Activated T-cell treated with anti-CD3 and anti-CD28 coated beads, Interleukin-2, amount 50 U/mL, for 24 hours (primary cell): ENCODE measurements around the gene LETMD1.

ENCODE experiments used
- DNase-seq: peaks from one replicate; pipeline ENCODE4 v3.0.0-alpha.2; 2020
- H3K27ac Mint-ChIP-seq: 2 replicates; pipeline ENCODE4 v1.8.0; 2020; ENCODE audit warnings: mild to moderate bottlenecking, mixed read lengths
- H3K27me3 Mint-ChIP-seq: 2 replicates; pipeline ENCODE4 v1.8.0; 2020; ENCODE audit warnings: mixed read lengths
- H3K36me3 Mint-ChIP-seq: 2 replicates; pipeline ENCODE4 v1.8.0; 2020; ENCODE audit warnings: low read depth, mixed read lengths
- H3K4me1 Mint-ChIP-seq: 2 replicates; pipeline ENCODE4 v1.8.0; 2020; ENCODE audit warnings: low read depth, mixed read lengths
- H3K4me3 Mint-ChIP-seq: 2 replicates; pipeline ENCODE4 v1.8.0; 2020; ENCODE audit warnings: mild to moderate bottlenecking, moderate library complexity, mixed read lengths
- H3K9me3 Mint-ChIP-seq: 2 replicates; pipeline ENCODE4 v1.8.0; 2020; ENCODE audit warnings: mixed read lengths

Gene LETMD1

GRCh38 chr12:51048661-51049251 lies 629 bp downstream of the LETMD1 start:
- DNase-seq = no peak
- H3K36me3 Mint-ChIP-seq = peaks cover 53% of the 10 kb centered on the region
- H3K4me1 Mint-ChIP-seq = peaks cover 37% of the 10 kb centered on the region
- peak overlapping the region; percentile 96 for H3K27ac Mint-ChIP-seq
- no peaks in the 10 kb centered on the region for H3K27me3 Mint-ChIP-seq
- peak overlapping the region; percentile 99 for H3K4me3 Mint-ChIP-seq
- H3K9me3 Mint-ChIP-seq = no peaks in the 10 kb centered on the region

- no peak for DNase-seq
- Mint-ChIP-seq H3K9me3 (no peaks in the 10 kb centered on the region), H3K36me3 (peaks cover 60% of the 10 kb centered on the region), H3K27ac (peak overlapping the region; percentile 96), H3K27me3 (no peaks in the 10 kb centered on the region), H3K4me1 (peaks cover 37% of the 10 kb centered on the region), H3K4me3 (peak overlapping the region; percentile 99)
These were observed 1.4 kb downstream of the LETMD1 start for GRCh38 chr12:51049525-51049924.

DNA sequence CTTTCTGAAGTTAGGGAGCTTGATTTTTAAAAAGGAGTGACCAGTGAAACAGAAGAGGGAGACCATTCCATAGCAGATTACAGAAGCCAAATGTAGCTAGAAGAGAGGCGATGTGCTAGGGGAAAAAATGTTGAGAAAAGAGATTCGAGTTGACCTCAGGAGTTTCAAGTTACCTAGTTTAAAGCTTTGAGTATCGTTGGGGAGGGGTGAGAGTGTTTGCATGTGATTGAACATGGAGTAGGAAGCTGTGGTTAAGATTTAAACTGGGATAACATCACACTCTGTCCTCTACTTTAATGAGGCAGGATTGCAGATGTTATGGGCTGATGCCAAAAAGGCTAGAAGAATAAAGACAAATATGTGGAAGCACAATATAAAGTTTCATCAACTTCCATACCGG lies 3.7 kb downstream of the LETMD1 start:
- Mint-ChIP-seq H3K36me3 (peaks cover 80% of the 10 kb centered on the region), H3K27ac (peak overlapping the region; percentile 75), H3K4me3 (no peak overlapping the region), H3K4me1 (peaks cover 34% of the 10 kb centered on the region), H3K27me3 (no peaks in the 10 kb centered on the region), H3K9me3 (no peaks in the 10 kb centered on the region)
- no peak for DNase-seq

GRCh38 chr12:51055060-51055459 lies 6.9 kb downstream of the LETMD1 start:
- no peak overlapping the region for H3K4me3 Mint-ChIP-seq
- H3K36me3 Mint-ChIP-seq = peaks cover 90% of the 10 kb centered on the region
- H3K4me1 Mint-ChIP-seq = peaks cover 13% of the 10 kb centered on the region
- DNase-seq = no peak
- no peaks in the 10 kb centered on the region for H3K27me3 Mint-ChIP-seq
- H3K9me3 Mint-ChIP-seq = no peaks in the 10 kb centered on the region
- peak overlapping the region; percentile 49 for H3K27ac Mint-ChIP-seq

GRCh38 chr12:51056242-51056641 lies 8.1 kb downstream of the LETMD1 start:
- peaks cover 11% of the 10 kb centered on the region for H3K4me1 Mint-ChIP-seq
- peaks cover 92% of the 10 kb centered on the region for H3K36me3 Mint-ChIP-seq
- H3K27me3 Mint-ChIP-seq = no peaks in the 10 kb centered on the region
- DNase-seq = no peak
- no peak overlapping the region for H3K4me3 Mint-ChIP-seq
- H3K9me3 Mint-ChIP-seq = no peaks in the 10 kb centered on the region
- peak overlapping the region; percentile 84 for H3K27ac Mint-ChIP-seq

GRCh38 chr12:51059086-51059485 lies 11.0 kb downstream of the LETMD1 start:
- H3K36me3 Mint-ChIP-seq = peaks cover 93% of the 10 kb centered on the region
- H3K4me1 Mint-ChIP-seq = no peaks in the 10 kb centered on the region
- no peaks in the 10 kb centered on the region for H3K9me3 Mint-ChIP-seq
- peak overlapping the region; percentile 83 for H3K27ac Mint-ChIP-seq
- no peaks in the 10 kb centered on the region for H3K27me3 Mint-ChIP-seq
- no peak for DNase-seq
- H3K4me3 Mint-ChIP-seq = no peak overlapping the region

- Mint-ChIP-seq H3K27ac (peak overlapping the region; percentile 75), H3K9me3 (no peaks in the 10 kb centered on the region), H3K4me1 (peaks cover 1% of the 10 kb centered on the region), H3K36me3 (peaks cover 94% of the 10 kb centered on the region), H3K27me3 (no peaks in the 10 kb centered on the region), H3K4me3 (no peak overlapping the region)
- no peak for DNase-seq
These were observed 14.7 kb downstream of the LETMD1 start for GRCh38 chr12:51062631-51063397.

DNA sequence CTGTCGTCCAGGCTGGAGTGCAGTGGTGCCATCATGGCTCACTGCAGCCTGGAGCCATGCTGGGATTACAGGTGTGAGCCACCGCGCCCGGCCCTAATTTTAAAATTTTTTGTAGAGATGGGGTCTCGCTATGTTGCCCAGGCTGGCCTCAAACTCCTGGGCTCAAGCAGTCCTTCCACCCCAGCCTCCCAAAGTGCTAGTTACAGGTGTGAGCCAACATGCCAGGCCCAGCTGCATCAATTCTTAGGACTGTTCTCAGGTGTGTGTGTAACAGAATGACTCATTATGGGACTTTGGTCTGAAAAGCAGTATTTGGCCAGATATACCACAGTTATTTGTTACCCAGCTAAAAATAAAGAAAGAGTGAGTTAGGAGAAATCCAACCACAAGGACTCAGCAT lies 17.4 kb downstream of the LETMD1 start:
- Mint-ChIP-seq H3K36me3 (peaks cover 86% of the 10 kb centered on the region), H3K27me3 (no peaks in the 10 kb centered on the region), H3K27ac (peak overlapping the region; percentile 55)

GRCh38 chr12:51067229-51067628 lies 19.1 kb downstream of the LETMD1 start:
- Mint-ChIP-seq H3K27me3 (no peaks in the 10 kb centered on the region), H3K4me3 (no peak overlapping the region), H3K9me3 (no peaks in the 10 kb centered on the region), H3K27ac (peak overlapping the region; percentile 35), H3K4me1 (peaks cover 2% of the 10 kb centered on the region), H3K36me3 (peaks cover 86% of the 10 kb centered on the region)
- no peak for DNase-seq

More for the DNA sequence above, 17.4 kb downstream of the LETMD1 start:
- no peak for DNase-seq
- no peaks in the 10 kb centered on the region for H3K9me3 Mint-ChIP-seq
- no peak overlapping the region for H3K4me3 Mint-ChIP-seq
- H3K4me1 Mint-ChIP-seq = peaks cover 2% of the 10 kb centered on the region

GRCh38 chr12:51067771-51068170 lies 19.6 kb downstream of the LETMD1 start:
- Mint-ChIP-seq H3K4me1 (peaks cover 2% of the 10 kb centered on the region), H3K9me3 (no peaks in the 10 kb centered on the region), H3K36me3 (peaks cover 85% of the 10 kb centered on the region), H3K27ac (peak overlapping the region; percentile 68), H3K4me3 (no peak overlapping the region), H3K27me3 (no peaks in the 10 kb centered on the region)
- DNase-seq = no peak

DNA sequence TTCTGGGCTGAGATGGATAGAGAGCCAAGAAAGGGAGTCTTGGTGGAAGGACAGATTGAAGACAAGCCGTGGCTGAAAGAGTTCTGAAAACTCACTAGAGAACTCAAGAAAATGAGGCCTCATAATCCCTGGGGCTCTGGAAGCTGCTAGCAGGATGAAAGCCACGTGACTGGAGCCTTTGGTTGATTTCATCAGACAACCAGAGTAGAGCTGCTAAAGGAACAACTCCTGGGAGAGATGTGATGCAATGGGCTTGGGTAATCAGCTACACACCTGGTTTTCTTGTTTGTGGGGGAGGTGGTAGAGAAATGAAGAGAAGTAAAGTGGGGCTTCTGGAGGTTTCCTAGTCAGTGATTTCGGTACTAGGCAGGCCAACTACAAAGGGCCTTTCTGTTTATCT lies 21.9 kb downstream of the LETMD1 start:
- Mint-ChIP-seq H3K27ac (peak overlapping the region; percentile 17), H3K27me3 (no peaks in the 10 kb centered on the region), H3K4me1 (peaks cover 2% of the 10 kb centered on the region), H3K36me3 (peaks cover 80% of the 10 kb centered on the region), H3K4me3 (no peak overlapping the region), H3K9me3 (no peaks in the 10 kb centered on the region)
- no peak for DNase-seq

- no peaks in the 10 kb centered on the region for H3K9me3 Mint-ChIP-seq
- peaks cover 75% of the 10 kb centered on the region for H3K36me3 Mint-ChIP-seq
- DNase-seq = no peak
- H3K27me3 Mint-ChIP-seq = no peaks in the 10 kb centered on the region
- H3K27ac Mint-ChIP-seq = no peak overlapping the region
- H3K4me3 Mint-ChIP-seq = no peak overlapping the region
- H3K4me1 Mint-ChIP-seq = peaks cover 14% of the 10 kb centered on the region
These were observed 23.5 kb downstream of the LETMD1 start for GRCh38 chr12:51071663-51072062.

- H3K27me3 Mint-ChIP-seq = no peaks in the 10 kb centered on the region
- H3K36me3 Mint-ChIP-seq = peaks cover 55% of the 10 kb centered on the region
- H3K4me1 Mint-ChIP-seq = peaks cover 29% of the 10 kb centered on the region
- DNase-seq = no peak
- no peaks in the 10 kb centered on the region for H3K9me3 Mint-ChIP-seq
- H3K27ac Mint-ChIP-seq = peak overlapping the region; percentile 79
- H3K4me3 Mint-ChIP-seq = no peak overlapping the region
These were observed 27.3 kb downstream of the LETMD1 start for GRCh38 chr12:51075390-51075789.

DNA sequence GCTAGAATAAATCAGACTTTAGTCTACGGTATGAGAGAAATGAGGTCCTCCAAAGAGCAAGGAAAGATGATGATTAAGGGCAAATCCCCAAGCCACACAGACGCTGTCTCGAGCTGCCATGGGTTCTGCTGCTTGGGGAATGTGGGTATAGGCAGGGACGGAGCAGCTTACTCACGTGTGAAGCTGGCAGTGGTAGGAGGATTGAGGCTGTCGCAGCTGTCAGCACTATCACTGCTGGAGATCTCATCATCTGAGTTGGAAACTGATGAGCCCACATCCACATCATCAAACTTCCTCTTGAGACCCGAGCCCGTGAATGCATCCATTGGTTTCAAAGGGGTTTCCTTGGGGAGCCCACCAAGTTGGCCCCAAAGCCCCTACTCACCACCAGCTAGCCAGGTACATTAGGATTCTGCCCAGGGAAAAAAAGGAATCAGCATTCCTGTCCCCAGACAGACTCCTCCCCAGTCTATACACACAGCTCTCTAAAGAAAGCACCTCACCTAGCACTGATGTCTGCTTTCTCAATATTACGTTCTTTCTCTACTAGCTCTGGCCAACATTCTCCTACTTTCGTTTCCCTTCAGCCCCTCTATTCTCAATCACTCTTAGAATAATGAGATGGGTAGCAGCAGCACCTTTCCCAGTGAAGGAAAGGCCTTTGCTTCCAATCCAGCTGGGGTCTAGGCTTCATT lies 28.3 kb downstream of the LETMD1 start:
- no peak for DNase-seq
- H3K27me3 Mint-ChIP-seq = no peaks in the 10 kb centered on the region
- no peak overlapping the region for H3K4me3 Mint-ChIP-seq
- H3K4me1 Mint-ChIP-seq = peaks cover 36% of the 10 kb centered on the region
- H3K36me3 Mint-ChIP-seq = peaks cover 52% of the 10 kb centered on the region
- H3K9me3 Mint-ChIP-seq = no peaks in the 10 kb centered on the region
- peak overlapping the region; percentile 79 for H3K27ac Mint-ChIP-seq

DNA sequence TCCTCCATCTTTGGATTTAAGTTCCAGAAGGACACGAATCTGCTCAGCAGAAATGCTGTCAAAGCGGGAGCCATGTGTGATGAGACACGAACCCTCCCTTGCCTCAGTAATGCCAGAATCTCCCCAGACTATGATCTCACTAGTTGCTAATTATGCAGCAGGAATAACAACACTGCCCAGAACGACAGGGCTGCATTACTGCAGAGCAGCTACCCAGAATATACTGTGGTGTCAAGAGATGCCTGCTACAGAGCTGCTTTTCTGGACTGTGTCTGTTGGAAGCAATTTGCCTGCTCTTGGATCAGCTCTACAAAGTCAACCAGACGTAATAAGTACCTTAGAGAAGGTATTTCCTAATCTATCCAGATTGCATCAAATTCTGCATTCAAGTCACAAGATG lies 29.8 kb downstream of the LETMD1 start:
- peaks cover 45% of the 10 kb centered on the region for H3K36me3 Mint-ChIP-seq
- no peak for DNase-seq
- no peaks in the 10 kb centered on the region for H3K27me3 Mint-ChIP-seq
- H3K4me1 Mint-ChIP-seq = peaks cover 52% of the 10 kb centered on the region
- H3K27ac Mint-ChIP-seq = no peak overlapping the region
- H3K4me3 Mint-ChIP-seq = no peak overlapping the region
- H3K9me3 Mint-ChIP-seq = no peaks in the 10 kb centered on the region
